Activated CD4-positive, alpha-beta T cell treated with anti-CD3 and anti-CD28 coated beads, Interleukin-2, Interleukin-4, amounts not matched to agents 100 ng/mL and 50 ng/mL, durations not matched to agents 16 hours and 8 hours (primary cell): ENCODE measurements around the gene ZNF224.

Source experiments
- DNase-seq: peaks from one replicate; pipeline ENCODE4 v3.0.0-alpha.2; 2020; ENCODE audit warnings: low spot score

Gene ZNF224

DNA sequence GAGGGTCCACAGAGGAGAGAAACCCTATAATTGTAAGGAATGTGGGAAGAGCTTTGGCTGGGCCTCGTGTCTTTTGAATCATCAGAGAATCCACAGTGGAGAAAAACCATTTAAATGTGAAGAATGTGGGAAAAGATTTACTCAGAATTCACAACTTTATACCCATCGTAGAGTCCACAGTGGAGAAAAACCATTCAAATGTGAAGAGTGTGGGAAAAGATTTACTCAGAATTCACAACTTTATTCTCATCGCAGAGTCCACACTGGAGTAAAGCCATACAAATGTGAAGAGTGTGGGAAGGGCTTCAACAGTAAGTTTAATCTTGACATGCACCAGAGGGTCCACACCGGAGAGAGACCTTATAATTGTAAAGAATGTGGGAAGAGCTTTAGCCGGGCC lies 37.8 kb downstream of the ZNF224 start:
- no peak for DNase-seq

- DNase-seq = peak; percentile 71
These were observed 47.3 kb downstream of the ZNF224 start, which contains the start of gene ZNF234 for GRCh38 chr19:44141191-44142058. TSS of gene ZNF234 (plus strand) at chr19:44141554. CDS start at chr19:44144633, 3,079 bp downstream.

GRCh38 chr19:44142059-44142433 lies 47.9 kb downstream of the ZNF224 start:
- DNase-seq = no peak

- no peak for DNase-seq
These were observed 55.6 kb downstream of the ZNF224 start for GRCh38 chr19:44149776-44150175.

- DNase-seq = no peak
These were observed 57.3 kb downstream of the ZNF224 start for GRCh38 chr19:44151491-44151890.

DNA sequence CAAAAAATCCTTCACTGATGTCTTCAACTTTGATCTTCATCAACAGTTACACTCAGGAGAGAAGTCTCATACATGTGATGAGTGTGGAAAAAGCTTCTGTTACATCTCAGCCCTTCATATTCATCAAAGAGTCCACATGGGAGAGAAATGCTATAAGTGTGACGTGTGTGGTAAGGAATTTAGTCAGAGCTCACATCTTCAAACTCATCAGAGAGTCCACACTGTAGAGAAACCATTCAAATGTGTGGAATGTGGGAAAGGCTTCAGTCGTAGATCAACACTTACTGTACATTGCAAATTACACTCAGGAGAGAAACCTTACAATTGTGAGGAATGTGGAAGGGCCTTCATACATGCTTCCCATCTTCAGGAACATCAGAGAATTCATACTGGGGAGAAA lies 62.3 kb downstream of the ZNF224 start:
- no peak for DNase-seq
